Activated naive CD8-positive, alpha-beta T cell treated with anti-CD3 and anti-CD28 coated beads, Interleukin-2, amount 50 U/mL, for 24 hours (primary cell): ENCODE measurements around the gene EPHA7.

Experiments used
- ATAC-seq: fragments of 150-1000 bp; cut with Tn5 transposase; one replicate; pipeline ENCODE4 v1.10.0; 2021
- DNase-seq: peaks from one replicate; pipeline ENCODE4 v3.0.0; 2021
- H3K27ac Mint-ChIP-seq: one replicate; pipeline ENCODE4 v1.8.0; 2021; ENCODE audit warnings: mild to moderate bottlenecking, mixed read lengths
- H3K27me3 Mint-ChIP-seq: one replicate; pipeline ENCODE4 v1.8.0; 2021; ENCODE audit warnings: mixed read lengths
- H3K36me3 Mint-ChIP-seq: one replicate; pipeline ENCODE4 v1.8.0; 2021; ENCODE audit warnings: low read depth, mixed read lengths
- H3K4me1 Mint-ChIP-seq: one replicate; pipeline ENCODE4 v1.8.0; 2021; ENCODE audit warnings: mixed read lengths
- H3K4me3 Mint-ChIP-seq: one replicate; pipeline ENCODE4 v1.8.0; 2021; ENCODE audit warnings: mild to moderate bottlenecking, moderate library complexity, mixed read lengths
- H3K9me3 Mint-ChIP-seq: one replicate; pipeline ENCODE4 v1.8.0; 2021; ENCODE audit warnings: mixed read lengths

EPHA7 gene

DNA sequence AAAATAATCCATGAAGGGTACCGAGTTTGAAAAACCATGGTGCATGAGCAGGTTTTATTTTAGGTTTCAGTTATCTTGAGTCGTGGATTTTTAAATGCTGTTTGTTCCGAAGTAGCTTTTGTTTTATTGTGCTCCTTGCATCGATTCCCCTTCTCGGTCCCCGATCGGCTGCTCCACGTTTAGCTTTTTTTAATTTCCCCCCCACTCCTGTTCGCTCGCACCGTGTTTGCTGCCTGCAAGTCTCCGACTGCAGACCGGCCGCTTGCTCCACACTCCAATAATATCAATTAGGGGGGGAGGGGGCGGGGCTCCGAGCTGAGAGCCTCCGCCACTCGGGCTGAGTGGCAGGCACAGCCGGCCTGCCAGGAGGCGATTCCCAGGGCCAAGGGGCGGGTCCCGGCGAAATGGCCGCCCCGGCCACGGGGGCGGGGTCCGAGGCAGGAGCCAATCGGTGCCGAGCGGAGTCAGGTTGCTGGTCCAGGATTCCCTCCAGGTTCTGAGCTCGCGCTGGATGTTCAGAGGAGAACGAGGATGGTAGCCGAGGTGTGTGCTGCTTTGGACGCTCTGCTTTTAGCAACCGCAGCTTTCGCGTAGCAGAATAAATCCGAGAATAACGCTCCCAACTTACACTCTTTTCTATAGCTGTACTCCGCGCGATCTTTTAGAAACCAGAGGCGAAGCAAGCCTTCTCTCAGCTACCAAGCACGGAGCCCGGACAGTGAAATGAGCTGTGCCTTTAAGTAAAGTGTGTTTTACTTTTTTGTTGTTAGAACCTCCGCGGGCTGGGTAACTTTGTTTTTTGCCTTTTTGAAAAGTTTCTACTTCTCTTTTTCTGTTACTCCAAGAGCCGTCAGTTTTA lies at the start of gene EPHA7:
Gene EPHA7, minus strand, starts transcription at position 256 of the 859 bp plus-strand sequence. Its CDS starts 218 bp downstream, at position 38.
- Mint-ChIP-seq H3K36me3 (no peaks in the 10 kb centered on the region), H3K27me3 (peaks cover 57% of the 10 kb centered on the region), H3K27ac (no peak within 1 kb of the TSS), H3K9me3 (no peaks in the 10 kb centered on the region), H3K4me3 (peak within 1 kb of the TSS; percentile 72), H3K4me1 (peaks cover 23% of the 10 kb centered on the region)
- ATAC-seq: peak; percentile 77
- DNase-seq: peak; percentile 54

- H3K27me3 Mint-ChIP-seq: no peaks in the 10 kb centered on the region
- peaks cover 3% of the 10 kb centered on the region for H3K9me3 Mint-ChIP-seq
- no peaks in the 10 kb centered on the region for H3K4me1 Mint-ChIP-seq
- DNase-seq (no peak), ATAC-seq (no peak)
- H3K36me3 Mint-ChIP-seq: no peaks in the 10 kb centered on the region
- H3K27ac Mint-ChIP-seq: no peak overlapping the region
- H3K4me3 Mint-ChIP-seq: no peak overlapping the region
These were observed 48.9 kb upstream of the EPHA7 start for GRCh38 chr6:93468291-93468690.

DNA sequence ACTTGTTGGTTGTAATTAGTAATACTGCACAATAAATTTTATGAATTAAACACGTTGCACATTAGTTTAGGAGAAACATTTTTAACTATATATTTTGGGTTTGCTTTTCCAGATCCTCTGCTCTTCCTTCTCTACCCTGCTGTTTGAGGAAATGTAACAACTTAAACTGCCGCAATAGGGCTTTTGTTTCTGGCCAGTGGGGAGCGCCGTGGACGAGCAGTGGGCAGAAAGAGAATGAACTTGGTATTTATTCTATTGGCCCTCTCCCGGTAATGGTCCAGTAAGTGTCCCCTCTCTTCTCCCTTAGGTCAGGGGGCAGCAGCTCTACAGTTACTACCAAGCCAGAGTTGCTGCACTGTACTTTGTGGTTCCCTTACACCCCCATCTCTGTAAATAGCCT lies 35.2 kb upstream of the EPHA7 start:
- Mint-ChIP-seq H3K9me3 (peaks cover 6% of the 10 kb centered on the region), H3K4me1 (no peaks in the 10 kb centered on the region), H3K36me3 (no peaks in the 10 kb centered on the region), H3K4me3 (no peak overlapping the region), H3K27me3 (no peaks in the 10 kb centered on the region), H3K27ac (no peak overlapping the region)
- no peak for DNase-seq
- no peak for ATAC-seq

- Mint-ChIP-seq H3K4me1 (no peaks in the 10 kb centered on the region), H3K27ac (no peak overlapping the region), H3K9me3 (peaks cover 6% of the 10 kb centered on the region), H3K27me3 (no peaks in the 10 kb centered on the region), H3K36me3 (no peaks in the 10 kb centered on the region), H3K4me3 (no peak overlapping the region)
- ATAC-seq: no peak
- DNase-seq: no peak
These were observed 34.6 kb upstream of the EPHA7 start for GRCh38 chr6:93453956-93454355.

- no peaks in the 10 kb centered on the region for H3K36me3 Mint-ChIP-seq
- no peaks in the 10 kb centered on the region for H3K4me1 Mint-ChIP-seq
- ATAC-seq (no peak), DNase-seq (no peak)
- H3K27me3 Mint-ChIP-seq: no peaks in the 10 kb centered on the region
- H3K9me3 Mint-ChIP-seq: peaks cover 9% of the 10 kb centered on the region
- no peak overlapping the region for H3K4me3 Mint-ChIP-seq
- H3K27ac Mint-ChIP-seq: no peak overlapping the region
These were observed 28.5 kb upstream of the EPHA7 start for GRCh38 chr6:93447874-93448273.

- no peak for ATAC-seq
- H3K4me1 Mint-ChIP-seq: no peaks in the 10 kb centered on the region
- H3K27ac Mint-ChIP-seq: no peak overlapping the region
- H3K27me3 Mint-ChIP-seq: no peaks in the 10 kb centered on the region
- H3K36me3 Mint-ChIP-seq: no peaks in the 10 kb centered on the region
- H3K9me3 Mint-ChIP-seq: peaks cover 9% of the 10 kb centered on the region
- no peak overlapping the region for H3K4me3 Mint-ChIP-seq
- DNase-seq: no peak
These were observed 18.1 kb upstream of the EPHA7 start for GRCh38 chr6:93437491-93437890.

DNA sequence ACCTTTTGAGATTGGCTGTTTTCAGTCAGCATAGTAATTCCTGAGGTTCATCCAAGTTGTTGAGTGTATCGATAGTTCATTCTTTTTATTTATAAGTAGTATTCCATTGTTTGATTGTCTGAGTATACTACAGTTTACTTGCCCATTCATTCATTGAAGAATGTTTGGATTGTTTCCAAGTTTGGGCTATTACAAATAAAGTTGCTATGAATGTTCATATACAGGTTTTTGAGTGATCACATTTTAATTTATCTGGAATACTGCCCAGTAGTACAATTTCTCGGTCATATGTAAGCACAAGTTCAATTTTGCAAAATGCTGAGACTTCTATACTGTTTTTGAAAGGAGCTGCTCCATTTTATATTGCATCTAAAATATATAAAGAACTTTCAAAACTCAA lies 14.2 kb upstream of the EPHA7 start:
- Mint-ChIP-seq H3K4me1 (no peaks in the 10 kb centered on the region), H3K9me3 (peaks cover 14% of the 10 kb centered on the region), H3K27me3 (no peaks in the 10 kb centered on the region), H3K36me3 (no peaks in the 10 kb centered on the region), H3K4me3 (no peak overlapping the region), H3K27ac (no peak overlapping the region)
- DNase-seq: no peak
- no peak for ATAC-seq

DNA sequence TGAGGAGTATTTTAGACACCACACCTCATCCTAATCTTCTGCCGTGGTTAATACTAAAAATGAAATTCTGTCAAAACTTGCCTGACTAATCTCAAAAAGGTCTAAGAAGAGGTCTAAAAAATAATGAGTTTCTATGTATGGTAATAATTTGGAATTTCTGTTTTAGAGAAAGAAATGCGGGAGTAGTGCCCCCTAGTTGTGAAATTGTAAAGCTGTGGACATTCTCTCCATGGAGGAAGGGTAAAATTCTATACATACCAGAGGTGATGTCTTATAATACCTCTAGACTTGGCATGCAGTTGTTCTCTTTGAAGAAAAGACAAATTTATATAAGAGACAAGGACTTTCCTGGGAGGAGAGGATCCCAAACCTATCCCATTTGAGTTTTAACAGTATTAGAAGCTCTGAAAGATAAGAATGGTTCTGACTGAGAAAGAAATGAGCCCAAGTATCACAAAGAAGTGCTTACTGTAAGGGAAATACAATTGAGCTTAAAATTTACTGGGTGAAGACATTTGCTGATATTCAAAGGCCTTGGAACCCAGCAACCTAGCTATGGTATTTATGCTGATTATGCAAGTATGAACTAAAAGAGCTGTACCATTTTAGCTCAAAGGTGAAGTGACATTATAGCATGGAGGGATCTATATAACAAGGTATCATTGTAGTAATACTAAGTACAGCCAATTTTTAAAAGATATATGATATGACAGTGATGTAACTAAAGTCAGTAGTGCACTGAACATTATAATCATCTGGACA lies 5.1 kb upstream of the EPHA7 start:
- no peak for ATAC-seq
- Mint-ChIP-seq H3K4me1 (peaks cover 5% of the 10 kb centered on the region), H3K4me3 (no peak overlapping the region), H3K9me3 (peaks cover 5% of the 10 kb centered on the region), H3K36me3 (no peaks in the 10 kb centered on the region), H3K27me3 (peaks cover 24% of the 10 kb centered on the region), H3K27ac (no peak overlapping the region)
- no peak for DNase-seq

DNA sequence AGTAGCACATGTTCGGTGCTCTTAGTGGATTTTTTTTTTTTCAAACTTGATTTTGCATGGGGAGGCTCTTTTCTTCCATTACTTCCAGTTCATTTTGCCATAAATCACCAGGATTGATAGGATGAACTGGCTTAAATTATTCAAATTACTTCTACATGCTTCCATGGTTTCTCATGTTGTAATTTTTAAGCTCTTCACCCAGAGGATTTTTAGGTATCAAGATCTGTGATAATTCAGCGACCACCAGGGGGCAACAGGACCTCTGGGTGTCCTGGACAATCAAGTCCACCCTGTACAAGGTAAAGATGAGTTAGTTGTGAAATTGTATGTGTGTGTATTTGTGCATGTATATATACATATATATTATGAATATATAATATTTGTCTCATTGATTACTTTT lies 4.2 kb upstream of the EPHA7 start:
- ATAC-seq: no peak
- peaks cover 30% of the 10 kb centered on the region for H3K27me3 Mint-ChIP-seq
- H3K4me1 Mint-ChIP-seq: peaks cover 9% of the 10 kb centered on the region
- no peak overlapping the region for H3K4me3 Mint-ChIP-seq
- no peaks in the 10 kb centered on the region for H3K9me3 Mint-ChIP-seq
- no peaks in the 10 kb centered on the region for H3K36me3 Mint-ChIP-seq
- no peak overlapping the region for H3K27ac Mint-ChIP-seq
- peak; percentile 18 for DNase-seq

- no peaks in the 10 kb centered on the region for H3K9me3 Mint-ChIP-seq
- no peaks in the 10 kb centered on the region for H3K36me3 Mint-ChIP-seq
- no peak overlapping the region for H3K27ac Mint-ChIP-seq
- DNase-seq (no peak), ATAC-seq (no peak)
- H3K27me3 Mint-ChIP-seq: peaks cover 52% of the 10 kb centered on the region
- H3K4me3 Mint-ChIP-seq: peak overlapping the region; percentile 49
- H3K4me1 Mint-ChIP-seq: peaks cover 23% of the 10 kb centered on the region
These were observed 920 bp upstream of the EPHA7 start for GRCh38 chr6:93420163-93420795.

DNA sequence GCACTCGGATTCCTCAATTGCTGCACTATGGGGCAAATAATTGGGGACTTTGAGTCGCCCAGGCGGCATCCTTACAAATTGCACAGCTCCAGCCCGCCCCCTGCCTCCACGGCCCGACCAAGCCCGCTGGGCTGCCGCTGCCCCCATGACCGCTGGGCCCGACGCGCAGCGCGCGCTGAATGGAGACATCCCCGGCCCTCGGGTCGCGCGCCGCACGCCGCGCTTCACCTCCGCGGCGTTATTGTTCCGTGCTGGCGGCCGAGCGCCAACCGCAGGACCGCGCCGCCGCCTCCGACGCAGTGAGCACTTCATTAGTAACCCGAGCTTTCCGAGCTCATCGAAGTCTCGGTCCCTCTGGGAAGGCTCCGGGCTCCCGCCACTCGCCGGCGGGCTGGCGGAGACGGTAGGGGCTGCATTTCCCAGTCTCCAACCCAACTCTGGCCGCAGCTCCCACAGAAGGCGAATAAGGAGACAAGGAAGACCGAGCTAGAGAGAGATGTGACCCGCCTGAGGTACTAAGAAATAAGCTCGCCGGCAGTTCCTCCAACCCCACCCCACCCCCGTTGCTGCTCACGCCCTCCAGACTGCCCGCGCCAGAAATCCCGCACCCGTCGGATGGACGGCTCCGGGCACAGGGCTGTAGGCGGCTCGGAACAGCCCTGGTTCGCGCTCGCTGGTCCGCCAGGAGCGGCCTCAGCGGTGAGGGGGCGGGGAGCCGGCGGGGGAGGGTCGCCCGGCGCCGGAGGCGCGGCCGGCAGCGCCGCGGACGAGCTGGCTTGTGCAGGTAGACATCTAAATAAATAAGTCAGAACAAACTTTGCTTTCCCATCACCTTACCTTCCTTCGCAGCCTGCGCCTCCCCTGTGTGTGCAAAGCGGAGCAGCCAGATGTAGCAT lies 703 bp downstream of the EPHA7 start:
- no peak for DNase-seq
- no peaks in the 10 kb centered on the region for H3K36me3 Mint-ChIP-seq
- no peak overlapping the region for H3K27ac Mint-ChIP-seq
- no peaks in the 10 kb centered on the region for H3K9me3 Mint-ChIP-seq
- ATAC-seq: no peak
- H3K4me3 Mint-ChIP-seq: peak overlapping the region; percentile 72
- peaks cover 23% of the 10 kb centered on the region for H3K4me1 Mint-ChIP-seq
- peaks cover 59% of the 10 kb centered on the region for H3K27me3 Mint-ChIP-seq

GRCh38 chr6:93418033-93418407 lies 1.3 kb downstream of the EPHA7 start:
- ATAC-seq: no peak
- DNase-seq: no peak
- Mint-ChIP-seq H3K27me3 (peaks cover 60% of the 10 kb centered on the region), H3K4me1 (peaks cover 23% of the 10 kb centered on the region), H3K36me3 (no peaks in the 10 kb centered on the region), H3K27ac (no peak overlapping the region), H3K9me3 (no peaks in the 10 kb centered on the region), H3K4me3 (no peak overlapping the region)

DNA sequence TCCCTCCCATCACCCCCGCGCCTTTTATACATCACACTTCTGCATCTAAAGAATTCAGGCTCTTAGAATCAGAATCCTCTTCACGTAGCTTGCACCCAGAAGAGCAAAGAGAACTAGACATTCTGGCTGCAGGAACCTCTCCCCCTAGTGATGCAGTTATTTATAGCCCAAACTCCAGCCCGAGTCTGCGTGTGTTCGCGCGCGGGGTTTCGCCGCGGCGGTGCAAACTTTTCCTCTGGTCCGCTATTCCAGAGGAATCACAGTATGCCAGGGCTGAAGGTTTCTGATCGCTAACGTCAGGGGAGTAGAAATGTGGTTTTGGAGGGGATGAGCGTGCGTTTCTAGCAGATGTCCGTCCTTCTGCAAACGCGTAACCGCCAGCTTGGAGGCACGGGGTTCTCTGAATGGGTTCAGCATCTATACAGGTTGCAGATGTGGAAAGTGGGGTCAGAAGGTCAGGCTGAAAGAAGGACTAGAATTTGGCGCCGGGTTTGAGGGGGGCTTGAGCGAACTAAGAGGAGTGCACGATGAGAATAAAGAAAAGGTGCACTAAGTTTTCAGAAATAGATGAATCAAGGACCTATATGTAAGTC lies 1.8 kb downstream of the EPHA7 start:
- H3K4me1 Mint-ChIP-seq: peaks cover 23% of the 10 kb centered on the region
- H3K4me3 Mint-ChIP-seq: no peak overlapping the region
- DNase-seq (no peak), ATAC-seq (no peak)
- H3K27me3 Mint-ChIP-seq: peaks cover 60% of the 10 kb centered on the region
- no peaks in the 10 kb centered on the region for H3K9me3 Mint-ChIP-seq
- H3K36me3 Mint-ChIP-seq: no peaks in the 10 kb centered on the region
- no peak overlapping the region for H3K27ac Mint-ChIP-seq
